RKO (cell line): Measurements from ENCODE around the gene WASF3.
"Not testable (repeated sequence)": the region's sequence is repeated elsewhere in the genome, so short reads cannot be mapped to it uniquely, and the experiment has no call there.

ENCODE experiments used
- DNase-seq: peaks from one replicate; pipeline ENCODE4 v3.0.0-alpha.2; 2016; ENCODE audit warnings: low spot score

The WASF3 gene

DNA sequence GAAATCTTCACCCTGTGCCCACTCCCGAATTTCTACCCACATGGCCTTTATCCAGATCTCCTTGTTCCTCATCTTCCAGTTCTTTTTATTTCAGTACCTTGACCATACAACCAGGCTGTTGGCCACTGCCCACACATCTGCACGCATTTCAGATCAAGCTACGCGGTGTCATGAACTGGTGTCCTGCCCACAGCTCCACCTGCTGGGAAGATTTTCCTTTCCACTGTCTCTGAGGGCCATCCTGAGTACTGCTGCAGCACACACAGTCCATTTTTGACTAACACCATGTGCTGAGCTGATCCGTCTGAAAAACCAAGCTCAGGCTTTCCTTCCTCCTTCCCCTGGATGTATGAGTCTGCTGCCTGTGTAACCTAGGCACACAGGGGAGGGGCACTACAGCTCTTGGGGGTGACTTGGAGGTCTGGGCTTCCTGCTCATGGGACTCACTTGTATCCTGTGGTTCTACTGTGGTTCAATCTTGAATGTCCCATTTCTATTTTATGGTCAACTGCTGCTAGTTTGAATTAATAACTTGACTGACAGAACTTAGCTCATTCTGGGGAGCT, 71.9 kb downstream of the WASF3 start:
- DNase-seq, result no peak

DNA sequence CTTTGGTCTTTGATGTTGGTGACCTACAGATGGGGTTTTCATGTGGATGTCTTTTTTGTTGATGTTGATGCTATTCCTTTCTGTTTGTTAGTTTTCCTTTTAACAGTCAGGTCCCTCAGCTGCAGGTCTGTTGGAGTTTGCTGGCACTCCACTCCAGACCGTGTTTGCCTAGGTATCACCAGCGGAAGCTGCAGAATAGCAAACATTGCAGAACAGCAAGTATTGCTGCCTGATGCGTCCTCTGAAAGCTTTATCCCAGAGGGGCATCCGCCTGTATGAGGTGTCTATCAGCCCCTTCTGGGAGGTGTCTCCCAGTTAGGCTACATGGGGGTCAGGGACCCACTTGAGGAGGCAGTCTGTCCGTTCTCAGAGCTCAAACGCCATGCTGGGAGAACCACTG, 78.2 kb downstream of the WASF3 start:
- DNase-seq, result not testable (repeated sequence)

DNA sequence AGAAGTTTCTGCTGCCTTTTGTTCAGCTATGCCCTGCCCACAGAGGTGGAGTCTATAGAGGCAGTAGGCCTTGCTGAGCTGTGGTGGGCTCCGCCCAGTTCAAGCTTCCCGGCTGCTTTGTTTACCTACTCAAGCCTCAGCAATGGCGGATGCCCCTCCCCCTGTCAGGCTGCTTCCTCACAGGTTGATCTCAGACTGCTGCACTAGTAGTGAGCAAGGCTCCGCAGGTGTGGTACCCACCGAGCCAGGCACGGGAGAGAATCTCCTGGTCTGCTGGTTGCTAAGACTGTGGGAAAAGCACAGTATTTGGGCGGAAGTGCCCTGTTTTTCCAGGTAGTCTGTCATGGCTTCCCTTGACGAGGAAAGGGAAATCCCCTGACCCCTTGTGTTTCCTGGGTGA, 78.6 kb downstream of the WASF3 start:
- not testable (repeated sequence) for DNase-seq

DNA sequence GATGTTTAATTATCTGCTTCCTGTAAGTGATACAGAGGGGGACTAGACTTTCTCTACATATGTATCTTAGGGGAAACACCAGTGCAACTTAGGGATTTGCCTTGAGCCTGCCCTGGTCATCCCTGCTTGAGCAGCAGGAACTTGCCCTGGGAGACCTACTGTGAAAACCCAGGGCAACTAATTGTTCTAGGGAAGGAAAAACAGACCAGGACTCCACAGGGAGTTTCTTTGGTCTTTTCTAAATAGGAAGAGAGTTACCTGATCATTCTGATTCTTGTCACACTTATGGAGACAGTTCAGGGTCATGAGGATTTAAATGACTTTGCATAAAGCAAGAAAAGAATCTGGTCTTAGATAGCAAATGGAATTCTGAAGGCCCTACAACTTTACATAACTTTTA, 89.1 kb downstream of the WASF3 start:
- no peak for DNase-seq

GRCh38 chr13:26651234-26651633, 93.8 kb downstream of the WASF3 start:
- DNase-seq, result no peak

DNA sequence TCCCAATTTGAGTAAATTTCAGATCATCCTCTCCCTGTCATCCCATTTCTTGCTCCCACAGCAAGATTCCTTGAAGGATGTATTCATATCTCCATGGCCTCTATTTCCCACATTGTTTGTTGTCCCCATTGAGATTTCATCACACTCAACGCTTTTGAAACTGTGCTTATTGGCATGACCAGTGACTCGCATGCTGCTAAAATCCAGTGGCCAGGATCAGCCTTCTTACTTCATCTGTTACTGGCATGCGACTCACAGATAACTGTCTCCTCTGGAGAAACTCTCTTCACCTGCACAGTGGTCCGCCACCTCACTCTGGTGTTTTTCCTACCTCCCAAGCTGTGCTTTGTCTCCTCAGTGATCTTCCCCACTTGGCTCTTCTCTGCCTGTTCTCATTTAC, 95.8 kb downstream of the WASF3 start:
- no peak for DNase-seq

GRCh38 chr13:26653842-26654241, 96.4 kb downstream of the WASF3 start:
- no peak for DNase-seq

DNA sequence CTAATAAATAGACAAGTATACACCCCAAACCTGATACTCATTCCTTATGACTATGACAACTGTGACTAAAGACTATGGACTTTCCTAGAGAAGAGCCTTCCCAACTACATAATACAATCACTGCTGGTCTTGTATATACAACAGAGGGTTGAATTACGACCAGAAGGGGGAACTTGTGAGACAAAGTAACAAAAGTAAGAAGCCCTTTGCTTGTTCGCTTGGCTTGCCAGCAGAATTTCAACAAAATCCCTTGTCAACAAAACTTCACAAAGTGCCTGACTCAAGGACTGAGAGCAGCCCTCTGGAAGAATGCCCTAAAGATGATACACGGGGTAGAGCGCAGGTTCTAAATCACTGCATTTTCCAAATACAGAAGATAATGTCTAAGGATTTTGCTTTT, 99.4 kb downstream of the WASF3 start:
- peak; percentile 55 for DNase-seq

- DNase-seq, result no peak
Observed at GRCh38 chr13:26658448-26659385, 101.2 kb downstream of the WASF3 start.

- no peak for DNase-seq
Observed at GRCh38 chr13:26660185-26660584, 102.7 kb downstream of the WASF3 start.

- DNase-seq, result no peak
Observed at GRCh38 chr13:26660766-26661165, 103.3 kb downstream of the WASF3 start.

DNA sequence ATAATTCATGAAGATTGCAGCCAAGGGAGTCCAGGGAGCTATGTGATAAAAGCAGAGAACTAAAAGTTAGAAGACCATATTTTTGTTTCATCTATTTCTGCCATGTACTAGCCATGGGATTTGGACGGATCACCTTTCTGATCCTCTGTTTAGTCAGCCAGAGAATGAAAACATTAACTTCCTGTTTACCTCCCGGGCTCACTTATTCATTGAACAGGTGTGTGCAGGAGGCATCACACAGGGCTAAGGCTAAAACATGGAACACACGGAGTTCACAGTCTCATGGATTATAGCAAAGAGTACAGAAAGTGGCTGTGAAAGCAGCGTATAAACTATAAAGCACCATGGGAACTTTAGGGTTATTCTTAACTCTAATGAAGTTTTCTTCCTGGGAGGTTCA, 106.3 kb downstream of the WASF3 start:
- DNase-seq, result no peak

GRCh38 chr13:26664286-26664685, 106.8 kb downstream of the WASF3 start:
- DNase-seq, result no peak

DNA sequence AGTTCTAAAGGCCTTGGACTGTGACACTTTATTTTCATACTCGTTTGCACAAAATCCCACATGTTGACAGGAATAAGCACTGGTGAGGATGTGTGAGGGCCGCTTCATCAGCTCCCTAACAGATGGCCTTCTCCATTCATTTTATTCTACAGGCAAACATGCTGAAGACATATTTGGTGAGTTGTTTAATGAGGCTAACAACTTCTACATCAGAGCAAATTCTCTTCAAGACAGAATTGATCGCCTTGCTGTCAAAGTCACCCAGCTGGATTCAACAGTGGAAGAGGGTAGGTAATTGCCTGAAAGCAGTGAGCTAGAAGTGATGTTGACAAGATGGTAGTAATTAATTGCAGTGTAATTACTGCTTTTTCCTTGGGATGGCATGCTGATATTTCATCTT, 107.4 kb downstream of the WASF3 start:
- no peak for DNase-seq

GRCh38 chr13:26668357-26669146, 111.1 kb downstream of the WASF3 start:
- DNase-seq, result no peak

DNA sequence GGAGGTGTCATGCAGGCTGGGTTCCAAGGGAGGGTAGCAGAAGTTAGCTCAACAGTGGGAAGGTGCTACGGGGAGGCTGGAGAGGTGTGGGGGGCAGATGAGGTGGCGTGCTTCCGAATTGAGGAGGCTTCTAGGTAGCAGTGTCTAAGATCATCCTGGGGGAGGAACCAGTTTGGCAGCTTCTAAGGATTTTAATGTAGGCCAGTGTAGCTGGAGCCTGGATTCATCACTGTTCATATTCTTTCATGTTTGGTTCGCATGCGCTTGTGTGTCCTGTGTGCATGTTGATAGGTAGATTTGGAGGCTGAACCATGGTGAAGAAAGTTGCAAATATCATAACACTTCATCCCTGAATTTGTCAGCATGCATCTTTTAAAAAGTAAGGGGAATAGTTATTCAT, 116.4 kb downstream of the WASF3 start:
- DNase-seq, result no peak

DNA sequence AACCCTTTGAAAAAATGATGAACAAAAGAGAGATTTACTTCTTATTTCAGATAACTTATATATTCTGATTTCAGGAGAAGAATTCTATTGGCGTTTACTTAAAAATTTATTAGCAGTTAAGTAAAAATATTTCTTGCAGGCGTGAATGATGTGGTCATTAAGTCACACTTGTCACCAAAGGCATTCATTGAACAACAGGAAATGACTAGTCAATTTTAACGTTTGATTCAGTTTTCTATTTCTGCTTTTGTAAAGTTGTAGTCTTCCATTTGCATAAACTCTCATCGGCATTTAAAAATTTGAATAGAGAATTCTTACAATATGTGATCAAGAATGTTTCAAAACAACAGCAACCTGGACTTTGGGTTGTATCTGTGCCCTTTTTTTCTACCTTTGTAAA, 119.7 kb downstream of the WASF3 start:
- no peak for DNase-seq

- DNase-seq, result no peak
Observed at GRCh38 chr13:26678330-26678729, 120.8 kb downstream of the WASF3 start.

DNA sequence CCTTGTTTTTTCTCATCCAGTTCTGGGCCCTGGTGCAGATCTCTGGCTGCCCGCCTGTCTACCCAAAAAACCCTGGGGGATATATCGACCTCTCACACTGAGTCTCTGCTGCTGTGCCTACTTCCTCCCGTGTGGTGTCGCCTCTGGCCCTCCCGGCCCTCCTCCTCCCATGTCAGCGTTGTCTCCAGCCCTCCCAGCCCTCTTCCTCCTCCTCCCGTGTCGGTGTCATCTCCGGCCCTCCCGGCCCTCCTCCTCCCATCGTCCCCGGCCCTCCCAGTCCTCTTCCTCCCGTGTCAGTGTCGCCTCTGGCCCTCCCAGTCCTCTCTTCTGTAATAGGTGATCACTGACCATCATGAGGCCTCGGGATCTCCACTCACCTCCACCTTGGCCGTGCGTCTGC, 121.3 kb downstream of the WASF3 start:
- DNase-seq, result no peak

DNA sequence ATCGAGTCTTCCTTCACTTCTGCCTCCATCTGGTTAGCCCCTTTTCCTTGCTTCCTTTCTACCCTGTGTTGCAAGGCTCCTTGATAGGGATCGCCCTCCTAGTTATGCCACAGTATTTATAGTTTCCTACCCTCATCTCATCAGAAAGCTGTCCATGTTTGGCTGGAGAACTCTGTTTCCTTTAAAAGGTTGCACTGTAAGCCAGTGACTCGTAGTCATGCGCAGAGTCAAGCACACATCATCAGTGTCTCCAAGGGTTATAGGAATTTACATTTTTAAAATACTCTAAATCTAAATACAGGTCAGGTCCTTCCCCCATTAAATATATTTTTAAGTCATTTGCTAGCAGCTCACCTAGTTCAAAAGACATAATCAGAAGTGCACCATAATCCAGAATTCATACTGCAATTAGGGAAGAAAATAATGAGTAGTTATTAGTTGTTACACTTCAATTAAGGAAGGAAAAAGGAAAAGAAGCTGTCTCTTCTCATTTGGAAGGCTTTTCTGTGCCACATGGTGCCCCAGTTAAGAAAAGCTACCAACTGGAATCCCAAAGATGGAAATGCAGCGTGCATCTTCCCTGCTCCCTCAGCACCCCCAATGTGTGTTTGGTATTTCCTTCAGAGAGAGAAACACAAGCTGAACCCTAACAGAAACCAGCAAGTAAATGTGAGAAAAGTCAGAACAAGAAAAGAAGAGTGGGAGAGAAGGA, 122.1 kb downstream of the WASF3 start:
- DNase-seq, result peak; percentile 5

DNA sequence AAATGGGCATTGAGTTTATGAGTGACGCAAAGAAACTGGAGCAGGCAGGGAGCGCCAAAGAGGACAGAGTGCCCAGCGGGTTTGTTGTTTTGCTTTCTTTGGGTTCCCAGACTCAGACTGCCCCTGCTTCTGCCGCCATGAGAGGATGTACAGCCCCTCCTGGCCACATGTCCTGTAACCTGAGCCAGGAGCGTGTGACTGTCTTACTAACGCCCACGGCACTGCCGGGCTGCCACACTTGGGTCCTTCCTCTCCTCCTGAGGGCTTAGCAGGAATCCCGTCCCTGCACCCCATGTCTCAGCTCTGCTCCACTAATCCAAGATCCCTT, 122.6 kb downstream of the WASF3 start:
- no peak for DNase-seq

DNA sequence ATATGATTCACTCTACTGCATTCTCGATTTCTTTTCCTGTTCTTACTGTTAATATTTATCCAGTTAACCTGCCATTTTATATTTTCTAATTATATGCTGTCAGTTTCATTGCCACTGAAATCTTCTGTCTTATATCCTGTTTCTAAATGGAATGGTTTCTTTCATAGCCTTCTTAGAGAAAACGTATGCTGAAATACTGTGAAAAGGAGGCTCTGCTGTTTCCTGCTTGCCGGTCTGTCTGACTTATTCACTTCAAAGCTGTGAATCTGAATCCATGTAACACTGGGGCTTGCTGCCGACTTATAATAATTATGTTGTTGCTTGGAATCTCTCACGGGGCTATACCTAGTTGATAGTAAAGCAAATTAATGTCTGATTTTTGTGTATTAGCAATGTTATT, 123.1 kb downstream of the WASF3 start:
- no peak for DNase-seq
